GM18498 (cell line): ENCODE data around the gene BDH1.

Source experiments
- ATAC-seq: cut with Tn5 transposase; IDR thresholded peaks from one replicate; pipeline ENCODE4 v1.9.1; 2021; ENCODE audit warnings: mild to moderate bottlenecking, moderate library complexity; ENCODE audit not compliant: unreplicated experiment

Gene BDH1

GRCh38 chr3:197550489-197550888 is 5.3 kb downstream of the BDH1 start:
- no peak for ATAC-seq

GRCh38 chr3:197549261-197549885 is 6.4 kb downstream of the BDH1 start:
- ATAC-seq = no peak

- ATAC-seq = no peak
Measured at GRCh38 chr3:197547306-197548011, 8.3 kb downstream of the BDH1 start.

GRCh38 chr3:197546307-197547085 is 9.3 kb downstream of the BDH1 start:
- ATAC-seq = no peak

GRCh38 chr3:197545571-197545970 is 10.2 kb downstream of the BDH1 start:
- no peak for ATAC-seq

- no peak for ATAC-seq
Measured at GRCh38 chr3:197545101-197545500, 10.7 kb downstream of the BDH1 start.

GRCh38 chr3:197542741-197543454 is 12.9 kb downstream of the BDH1 start:
- no peak for ATAC-seq

- ATAC-seq = no peak
Measured at GRCh38 chr3:197541756-197542539, 13.8 kb downstream of the BDH1 start.

GRCh38 chr3:197540961-197541377 is 14.8 kb downstream of the BDH1 start:
- ATAC-seq = no peak

GRCh38 chr3:197539651-197540051 is 16.1 kb downstream of the BDH1 start:
- ATAC-seq = no peak

GRCh38 chr3:197533927-197534725 is 21.6 kb downstream of the BDH1 start:
- ATAC-seq = no peak

- ATAC-seq = no peak
Measured at GRCh38 chr3:197533396-197533795, 22.4 kb downstream of the BDH1 start.

GRCh38 chr3:197532388-197532787 is 23.4 kb downstream of the BDH1 start:
- no peak for ATAC-seq

GRCh38 chr3:197528190-197528589 is 27.6 kb downstream of the BDH1 start:
- no peak for ATAC-seq

GRCh38 chr3:197527569-197527968 is 28.2 kb downstream of the BDH1 start:
- ATAC-seq = no peak

GRCh38 chr3:197525706-197526105 is 30.1 kb downstream of the BDH1 start:
- ATAC-seq = no peak

GRCh38 chr3:197524128-197524527 is 31.6 kb downstream of the BDH1 start:
- ATAC-seq = no peak

GRCh38 chr3:197523526-197523925 is 32.2 kb downstream of the BDH1 start:
- ATAC-seq = no peak

GRCh38 chr3:197522881-197523441 is 32.8 kb downstream of the BDH1 start:
- no peak for ATAC-seq
